ENCODE data around the gene TIGAR.

Gene TIGAR

DNA sequence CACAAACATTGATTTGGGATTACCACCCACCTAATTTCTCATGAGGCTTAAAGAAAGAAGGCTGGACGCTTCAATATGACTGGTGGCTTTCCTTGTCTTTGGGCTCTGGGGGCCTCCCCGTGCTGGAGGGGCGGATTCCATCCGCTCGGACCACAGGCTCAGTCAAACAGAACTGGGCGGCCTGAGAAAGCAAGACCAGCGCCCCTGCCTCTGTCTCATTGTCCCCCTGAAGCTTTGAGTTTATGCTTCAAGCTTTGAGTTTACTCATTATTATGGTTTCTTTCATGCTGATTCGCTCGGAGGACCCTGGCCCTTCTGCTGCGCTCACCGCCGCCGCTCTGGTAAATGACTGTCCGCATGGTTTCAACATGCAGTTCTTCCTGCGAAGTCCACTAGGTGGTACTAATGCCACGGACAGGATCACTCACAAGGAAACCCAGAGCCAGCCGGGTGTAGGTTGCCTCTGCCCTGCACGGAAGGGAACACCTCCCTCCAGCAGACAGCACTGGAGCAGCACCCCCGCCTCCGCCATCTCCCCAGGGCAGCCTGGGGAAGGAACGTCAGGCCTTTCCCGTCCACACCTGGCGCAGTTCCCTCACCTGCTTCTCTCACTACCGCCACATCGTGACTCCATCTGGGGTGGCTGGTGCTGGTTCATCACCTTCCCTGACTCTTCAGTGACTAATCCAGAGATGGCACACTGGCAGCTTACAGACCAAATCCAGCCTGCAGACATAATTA is 13.2 kb upstream of the TIGAR start:
- no peak for DNase-seq (ENCODE audit: low spot score)

DNA sequence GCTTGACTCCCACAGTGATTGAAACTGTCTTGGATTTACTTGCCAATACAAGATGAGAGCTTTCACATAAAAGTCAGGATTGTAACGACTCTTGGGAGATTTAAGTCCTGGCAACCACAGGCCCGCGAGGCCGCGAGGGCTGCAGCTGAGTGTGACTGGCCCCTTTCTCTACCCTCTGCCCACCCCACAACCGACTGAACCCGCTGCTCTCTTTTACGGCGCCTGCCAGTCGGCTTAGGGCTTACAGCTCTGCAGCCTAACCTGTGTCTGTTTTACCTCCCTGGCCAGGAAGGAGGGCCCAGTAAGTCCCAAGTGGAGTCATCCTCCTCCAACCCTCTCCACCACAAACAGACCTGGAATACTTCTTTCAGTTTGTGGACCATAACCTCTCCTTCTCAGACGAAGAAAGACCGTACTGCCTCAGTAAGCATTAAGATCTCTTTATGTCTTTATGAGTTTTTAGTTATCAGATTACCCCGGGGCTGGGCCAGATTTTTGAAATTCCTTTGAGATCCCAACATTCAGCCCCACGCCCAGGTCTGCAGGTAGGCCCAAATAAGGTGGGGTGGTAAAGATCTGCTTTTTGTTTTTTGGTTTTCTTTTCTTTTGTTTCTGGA is 12.6 kb upstream of the TIGAR start:
- no peak for DNase-seq (ENCODE audit: low spot score)

DNA sequence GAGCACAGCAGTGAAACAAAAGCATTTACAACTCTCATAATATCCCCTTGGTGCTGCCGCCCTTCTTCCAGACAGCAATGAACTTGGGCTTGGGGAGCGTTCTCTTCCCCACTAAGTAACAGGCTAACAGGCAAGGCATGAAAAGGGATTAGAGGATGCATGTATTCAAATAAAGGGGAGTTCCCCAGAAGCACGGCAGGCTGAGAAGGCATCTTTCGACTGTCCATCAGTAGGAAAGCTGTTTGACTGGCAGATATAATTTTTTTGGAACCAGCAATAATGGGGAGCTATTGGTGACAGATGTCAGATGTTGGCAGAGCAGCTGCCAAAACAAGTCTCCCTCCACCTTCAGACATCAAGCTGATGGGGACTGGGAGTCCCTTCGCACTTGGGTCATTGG is 9.2 kb upstream of the TIGAR start:
- no peak for DNase-seq (ENCODE audit: low spot score)

DNA sequence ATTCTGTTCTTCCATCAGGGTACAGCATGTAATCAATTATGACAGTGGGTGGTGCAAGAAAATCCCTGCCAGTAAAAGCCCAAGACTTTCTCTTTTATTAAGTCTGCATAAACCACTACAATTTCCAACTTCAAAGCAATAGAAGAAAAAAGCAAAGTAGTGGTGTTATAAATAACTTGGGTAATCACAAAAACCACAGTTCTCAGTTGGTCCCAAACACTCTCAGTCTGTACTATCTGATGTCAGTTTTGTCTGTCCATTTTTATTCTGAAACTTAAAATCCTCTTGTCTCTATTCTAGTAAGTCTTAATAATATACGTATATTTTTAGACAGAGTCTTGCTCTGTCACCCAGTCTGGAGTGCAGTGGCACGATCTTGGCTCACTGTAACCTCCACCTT is 8.8 kb upstream of the TIGAR start:
- DNase-seq (ENCODE audit: low spot score) = no peak

DNA sequence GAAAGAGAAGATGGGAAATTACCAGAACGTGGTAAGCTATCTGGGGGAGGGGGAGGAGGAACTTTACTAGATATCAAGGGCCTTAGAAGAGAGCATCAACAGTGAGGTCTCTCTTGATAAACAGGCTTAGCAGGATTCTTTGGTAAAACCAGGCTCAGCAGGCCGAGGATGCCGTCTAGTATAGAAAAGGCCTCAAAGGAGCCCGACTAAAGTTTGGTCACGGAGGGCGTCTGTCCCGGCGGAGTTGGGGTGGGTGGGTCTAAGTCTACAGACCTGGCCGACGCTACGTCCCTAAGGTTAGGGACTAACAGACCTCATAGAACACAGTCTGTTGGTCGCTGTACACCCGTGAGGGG is 538 bp upstream of the TIGAR start:
- no peak for DNase-seq (ENCODE audit: low spot score)

DNA sequence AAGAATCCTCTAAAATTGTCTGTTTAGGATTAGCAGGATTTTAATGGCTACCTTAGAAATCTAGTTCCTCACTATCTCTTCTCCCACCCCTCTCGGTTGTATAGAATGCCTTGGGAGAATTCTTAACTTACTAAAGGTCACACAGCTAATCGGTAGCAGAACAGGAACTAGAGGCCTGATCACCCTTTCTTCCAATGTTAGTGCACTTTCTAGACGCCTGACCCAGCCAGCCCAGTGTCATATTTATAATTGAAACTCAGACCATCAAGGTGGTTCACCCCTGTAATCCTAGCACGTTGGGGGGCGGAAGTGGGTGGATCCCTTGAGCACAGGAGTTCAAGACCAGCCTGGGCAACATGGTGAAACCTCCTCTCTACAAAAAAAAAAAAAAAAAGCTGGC is 1.7 kb downstream of the TIGAR start:
- DNase-seq (ENCODE audit: low spot score) = no peak

DNA sequence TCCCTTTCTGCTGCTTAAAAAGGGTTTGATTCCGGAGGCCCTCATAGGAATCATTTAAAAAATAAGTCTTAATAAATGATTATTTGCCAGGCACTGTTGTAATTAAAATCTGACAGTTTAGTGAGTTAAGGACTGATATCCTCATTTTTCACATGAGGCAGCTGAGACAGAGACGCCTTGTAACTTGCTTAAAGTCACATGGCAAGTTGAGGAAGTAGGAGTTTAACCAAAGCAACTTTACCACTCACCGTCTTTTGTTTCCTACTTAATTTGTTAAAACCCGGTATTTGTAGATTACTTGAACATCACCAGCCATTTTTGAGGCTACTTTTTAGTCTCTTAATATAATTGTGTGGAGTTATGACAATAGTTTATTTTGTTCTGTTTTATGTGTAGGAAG is 2.4 kb downstream of the TIGAR start:
- no peak for DNase-seq (ENCODE audit: low spot score)

DNA sequence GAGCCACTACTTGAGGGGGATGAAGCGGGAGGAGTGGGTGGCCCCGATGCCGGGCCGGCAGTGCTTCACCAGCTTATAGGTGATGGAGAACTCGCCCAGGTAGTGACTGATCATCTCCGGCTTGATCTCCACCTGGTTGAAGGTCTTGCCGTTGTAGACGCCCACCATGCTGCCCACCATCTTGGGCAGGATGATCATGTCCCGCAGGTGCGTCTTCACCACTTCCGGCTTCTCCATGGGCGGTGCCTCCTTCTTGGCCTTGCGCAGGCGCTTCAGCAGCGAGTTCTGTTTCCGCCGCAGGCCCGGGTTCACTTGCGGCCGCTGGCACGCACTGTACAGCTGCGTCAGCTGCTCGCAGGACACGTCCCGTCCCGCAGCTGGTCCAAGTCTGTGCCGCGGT is 3.4 kb downstream of the TIGAR start:
- DNase-seq (ENCODE audit: low spot score) = no peak

DNA sequence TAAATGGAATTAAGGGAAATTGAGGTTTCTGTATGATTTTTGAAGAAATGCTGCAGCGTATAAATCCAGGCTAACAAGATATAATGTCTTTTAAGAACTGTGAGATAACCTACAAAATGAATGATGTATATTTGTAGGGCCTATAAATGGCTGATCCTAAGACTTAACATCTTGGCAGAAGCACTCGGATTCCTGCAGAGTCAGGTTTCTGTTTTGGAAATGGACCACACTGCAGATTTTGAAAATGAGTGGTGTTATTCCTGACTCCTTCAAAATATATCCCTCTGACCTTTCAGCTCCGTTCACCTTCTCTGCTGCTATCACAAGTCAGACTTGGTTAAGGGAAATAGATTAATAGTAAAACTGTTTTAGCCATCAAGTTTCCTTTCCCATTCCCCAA is 5.0 kb downstream of the TIGAR start:
- no peak for DNase-seq (ENCODE audit: low spot score)

DNA sequence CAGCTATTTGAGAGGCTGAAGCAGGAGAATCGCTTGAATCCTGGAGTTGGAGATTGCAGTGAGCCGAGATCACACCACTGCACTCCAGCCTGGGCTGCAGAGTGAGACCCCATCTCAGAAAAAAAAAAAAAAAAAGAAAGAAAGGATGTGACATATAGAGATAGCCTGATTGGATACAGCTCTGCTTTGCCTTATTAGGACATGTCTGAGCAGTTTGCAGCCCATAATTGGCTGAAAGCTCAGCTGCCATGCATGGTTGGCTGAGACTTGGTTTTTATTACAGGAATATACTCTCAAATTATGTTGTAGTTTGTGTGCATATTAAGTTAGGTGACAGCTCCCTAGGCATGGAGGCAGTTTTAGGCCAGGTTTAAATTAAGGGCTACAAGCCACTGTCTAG is 6.3 kb downstream of the TIGAR start:
- DNase-seq (ENCODE audit: low spot score) = no peak

DNA sequence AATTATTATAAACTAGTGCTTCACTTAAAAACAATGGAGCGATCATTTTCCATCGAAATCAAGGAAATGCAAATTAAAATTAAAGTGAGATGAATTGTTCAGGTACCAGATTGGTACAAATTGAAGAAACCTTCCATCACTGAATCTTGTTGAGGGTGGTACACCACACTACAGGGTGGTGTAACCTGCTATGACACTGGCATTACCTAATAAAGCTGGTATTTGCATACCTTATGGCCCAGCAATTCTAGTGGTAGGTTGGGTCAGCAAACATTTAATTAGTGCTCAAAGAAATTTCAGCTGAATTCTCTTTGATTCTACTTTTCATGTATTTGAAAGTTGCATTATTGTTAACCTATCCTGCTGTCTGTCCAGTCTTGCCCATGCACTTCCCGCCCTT is 9.2 kb downstream of the TIGAR start:
- DNase-seq (ENCODE audit: low spot score) = no peak

DNA sequence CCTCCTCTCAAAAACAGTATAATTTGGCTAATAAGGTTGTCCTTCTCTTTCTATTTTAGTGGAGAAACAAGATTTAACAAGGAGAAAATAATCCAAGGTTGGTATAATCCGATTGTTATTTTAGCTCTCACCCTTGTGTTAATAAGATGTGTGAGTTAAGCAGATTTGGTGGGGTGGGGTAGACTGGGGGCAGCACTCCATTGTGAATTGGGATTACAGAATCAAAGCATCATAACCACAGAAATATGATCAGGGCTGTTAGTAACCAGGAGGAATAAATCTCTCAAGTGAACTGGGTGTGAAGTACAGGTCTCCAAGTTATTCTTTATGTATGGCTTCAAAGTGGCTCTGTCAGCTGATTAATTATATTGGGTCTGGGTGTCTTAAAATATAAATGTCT is 10.2 kb downstream of the TIGAR start:
- DNase-seq (ENCODE audit: low spot score) = no peak

DNA sequence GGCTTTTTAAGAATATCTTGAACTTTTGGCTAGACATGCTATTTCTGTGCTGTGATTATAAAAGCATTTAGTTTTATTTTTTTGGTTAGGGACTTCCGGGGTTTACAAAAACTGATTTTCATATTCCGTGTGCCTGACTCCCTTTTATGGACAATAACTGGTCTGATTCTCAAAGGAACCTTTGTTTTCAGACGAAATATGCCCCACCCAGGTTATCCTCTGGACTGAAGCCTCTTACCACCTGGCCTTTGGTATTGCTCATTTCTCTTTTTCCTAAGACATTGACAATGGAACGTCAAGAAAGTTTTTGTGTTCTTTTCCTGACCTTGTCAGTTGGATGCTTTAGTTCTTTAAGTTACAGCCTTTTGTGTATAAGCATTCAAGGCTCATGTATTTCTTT is 10.8 kb downstream of the TIGAR start:
- no peak for DNase-seq (ENCODE audit: low spot score)

DNA sequence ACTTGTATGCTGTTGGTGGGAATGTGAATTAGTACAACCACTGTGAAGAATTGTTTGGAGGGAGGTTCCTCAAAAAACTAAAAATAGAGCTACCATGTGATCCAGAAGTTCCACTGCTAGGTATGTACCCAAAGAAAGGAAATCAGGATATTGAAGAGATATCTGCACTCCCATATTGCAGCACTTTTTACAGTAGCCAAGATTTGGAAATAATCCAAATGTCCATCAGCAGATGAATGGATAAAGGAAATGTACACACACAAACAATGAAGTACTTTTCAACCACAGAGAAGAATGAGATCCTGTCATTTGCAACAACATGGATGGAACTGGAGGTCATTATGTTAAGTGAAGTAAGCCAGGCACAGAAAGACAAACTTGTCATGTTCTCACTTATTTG is 25.9 kb downstream of the TIGAR start:
- no peak for DNase-seq (ENCODE audit: low spot score)

DNA sequence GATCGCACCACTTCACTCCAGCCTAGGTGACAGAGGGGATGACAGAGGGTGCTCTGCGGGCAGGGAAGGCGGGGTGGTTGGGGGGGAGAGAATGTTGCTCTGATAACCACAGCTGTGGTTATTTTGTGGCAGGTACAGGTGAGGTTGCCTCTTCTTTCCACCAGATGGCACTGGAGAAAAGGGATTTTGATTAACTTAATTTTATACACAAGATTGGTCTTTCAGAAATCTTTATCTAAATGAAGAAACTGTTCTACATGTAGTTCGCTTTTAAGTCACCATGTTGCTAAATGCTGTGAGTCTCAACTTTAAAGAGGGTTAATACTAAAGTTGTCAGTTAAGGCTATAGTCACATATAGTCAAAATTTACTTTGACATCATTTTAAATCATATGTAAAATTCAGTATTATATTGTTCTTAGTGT is 32.8 kb downstream of the TIGAR start:
- peak; percentile 36 for DNase-seq (ENCODE audit: low spot score)

DNA sequence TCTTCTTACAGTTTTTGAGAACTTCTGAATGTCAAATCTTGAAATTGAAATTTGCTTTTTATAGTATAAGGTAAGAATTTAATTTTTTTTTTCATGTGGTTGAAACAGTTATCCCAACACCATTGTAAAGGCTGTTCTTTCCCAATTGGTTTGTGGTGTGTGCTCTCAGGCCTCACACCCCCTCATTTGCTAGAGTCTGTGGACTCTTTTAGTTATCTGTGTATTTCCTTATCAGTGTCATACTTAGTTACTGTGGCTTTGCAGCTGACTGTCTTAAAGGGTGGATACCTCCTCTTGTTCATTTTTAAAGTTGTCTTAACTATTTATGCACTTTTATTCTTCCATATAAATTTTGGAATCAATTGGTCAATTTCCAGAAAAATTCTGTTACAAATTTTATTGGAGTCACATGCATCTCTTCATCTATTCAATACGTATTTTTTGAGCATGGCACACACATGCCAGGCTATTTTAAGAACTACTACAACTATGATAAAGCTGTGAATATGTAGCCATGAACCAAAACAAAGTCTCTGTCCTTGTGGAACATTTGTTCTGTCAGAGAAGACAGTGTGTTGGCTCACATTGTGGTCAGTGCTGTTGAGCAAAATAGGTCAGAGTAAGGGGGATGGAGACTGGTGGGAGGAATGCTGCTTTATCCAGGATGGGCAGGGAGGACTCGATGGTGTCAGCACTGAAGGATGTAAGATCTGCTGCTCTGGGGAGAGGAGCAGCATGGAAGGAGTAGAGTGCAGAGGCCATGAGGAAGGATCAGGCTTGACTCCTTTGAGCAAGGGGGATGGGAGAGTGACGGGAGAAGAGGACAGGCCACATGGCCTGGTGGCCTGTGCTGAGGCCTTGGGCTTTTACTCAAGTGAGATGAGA is 34.4 kb downstream of the TIGAR start:
- no peak for DNase-seq (ENCODE audit: low spot score)

DNA sequence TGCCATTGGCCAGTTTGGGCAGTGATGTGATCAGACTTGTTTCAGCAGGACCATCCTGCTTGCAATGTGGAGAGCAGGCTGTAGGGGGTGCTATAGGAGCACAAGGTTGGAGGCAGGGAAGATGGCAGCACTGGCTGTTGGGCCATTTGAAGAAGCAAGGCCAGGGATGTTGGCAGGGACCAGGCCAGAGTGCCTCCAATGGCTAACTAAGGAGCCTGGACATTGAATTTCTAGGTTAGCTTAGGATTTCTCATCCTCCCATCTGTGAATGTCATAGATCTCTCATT is 35.0 kb downstream of the TIGAR start:
- DNase-seq (ENCODE audit: low spot score) = peak; percentile 64

DNA sequence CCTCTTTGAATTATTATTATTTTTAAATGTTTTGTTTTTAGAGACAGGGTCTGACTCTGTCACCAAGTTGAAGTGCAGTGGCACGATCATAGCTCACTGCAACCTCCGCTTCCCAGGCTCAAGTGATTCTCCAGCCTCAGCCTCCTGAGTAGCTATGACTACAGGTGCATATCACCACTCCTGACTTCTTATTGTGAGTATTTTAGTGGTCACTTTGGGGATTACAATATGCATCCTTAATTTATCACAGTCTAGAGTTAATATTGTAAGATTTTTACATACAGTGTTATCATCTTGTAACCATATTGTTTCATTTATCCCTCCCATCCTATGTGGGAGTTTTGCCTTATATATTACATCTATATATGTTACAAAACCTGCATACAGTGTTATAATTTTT is 45.1 kb downstream of the TIGAR start:
- DNase-seq (ENCODE audit: low spot score) = no peak

DNA sequence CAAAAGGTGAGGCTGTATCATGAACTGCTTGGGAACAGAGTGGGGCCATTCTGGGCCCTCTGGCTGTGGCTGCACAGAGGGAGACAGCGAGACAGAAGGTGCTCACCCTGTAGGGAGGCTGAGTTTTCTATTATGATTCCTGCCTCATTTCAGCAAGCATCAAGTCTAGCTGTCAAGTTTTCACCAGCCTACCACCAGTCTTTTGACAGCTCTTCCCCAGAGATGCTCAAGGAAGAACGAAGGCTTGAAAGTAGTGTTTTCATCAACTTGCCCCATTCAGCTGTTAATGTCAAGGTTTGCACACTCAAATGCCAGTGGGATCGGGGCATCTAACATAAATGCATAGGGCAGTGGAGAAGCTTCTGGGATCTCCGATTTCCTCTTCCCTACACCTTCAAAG is 48.5 kb downstream of the TIGAR start:
- DNase-seq (ENCODE audit: low spot score) = no peak

DNA sequence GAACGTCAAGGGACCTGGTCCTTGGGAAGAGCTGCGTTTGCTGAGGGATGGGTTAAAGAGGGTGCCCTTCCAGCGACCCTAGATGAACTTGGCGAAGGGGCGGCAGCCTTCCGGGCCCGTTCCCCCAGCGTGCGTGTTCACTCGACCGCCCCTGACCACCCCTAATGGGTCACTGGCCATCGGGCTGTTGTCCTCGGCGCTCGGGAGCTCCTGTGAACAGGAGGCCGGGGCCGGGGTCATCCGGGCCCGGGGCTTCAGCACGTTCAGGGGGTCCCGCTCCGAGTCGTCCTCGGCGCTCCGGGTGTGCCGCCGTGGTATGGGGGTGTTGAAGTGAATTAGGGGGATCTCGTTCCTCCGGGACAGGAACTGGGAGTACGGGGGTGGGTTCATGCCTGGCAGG is 49.3 kb downstream of the TIGAR start:
- no peak for DNase-seq (ENCODE audit: low spot score)

DNA sequence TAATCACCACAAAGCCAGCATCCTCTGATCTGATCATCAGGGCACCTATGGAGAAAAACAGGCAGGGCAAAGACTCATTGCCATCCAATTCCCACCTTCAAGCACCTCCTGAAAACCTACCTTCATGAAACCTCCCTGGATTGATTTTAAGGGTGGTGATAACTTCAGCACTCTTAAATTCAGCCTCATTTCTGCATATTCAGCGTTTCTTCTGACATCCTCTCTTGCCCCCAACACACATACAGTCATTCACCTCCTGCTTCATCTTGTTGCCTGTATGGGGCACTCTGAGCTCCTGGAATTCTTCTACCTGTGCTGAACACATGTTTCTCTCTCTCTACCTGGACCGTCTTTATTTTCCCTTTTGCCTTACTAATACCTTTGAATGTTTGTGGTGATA is 51.6 kb downstream of the TIGAR start:
- DNase-seq (ENCODE audit: low spot score) = no peak

DNA sequence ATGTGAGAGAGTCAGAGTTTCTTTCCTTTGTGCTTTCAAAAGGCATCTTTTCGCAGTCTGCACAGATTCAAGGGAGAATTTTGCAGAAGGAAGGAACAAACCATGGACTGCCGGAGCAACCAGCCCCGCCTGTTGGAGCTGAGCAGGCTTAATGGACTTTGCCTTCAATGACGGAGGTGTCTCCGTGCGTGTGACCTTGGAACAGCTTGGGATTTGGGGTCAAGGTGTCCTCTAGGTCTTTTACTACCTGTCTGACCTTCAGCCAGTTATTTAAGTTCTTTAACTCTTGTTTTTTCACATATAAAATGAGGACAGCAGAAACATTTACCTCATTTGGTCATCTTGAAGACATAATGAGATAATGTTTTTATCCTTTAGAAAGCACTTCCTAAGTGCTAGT is 54.4 kb downstream of the TIGAR start:
- DNase-seq (ENCODE audit: low spot score) = no peak

DNA sequence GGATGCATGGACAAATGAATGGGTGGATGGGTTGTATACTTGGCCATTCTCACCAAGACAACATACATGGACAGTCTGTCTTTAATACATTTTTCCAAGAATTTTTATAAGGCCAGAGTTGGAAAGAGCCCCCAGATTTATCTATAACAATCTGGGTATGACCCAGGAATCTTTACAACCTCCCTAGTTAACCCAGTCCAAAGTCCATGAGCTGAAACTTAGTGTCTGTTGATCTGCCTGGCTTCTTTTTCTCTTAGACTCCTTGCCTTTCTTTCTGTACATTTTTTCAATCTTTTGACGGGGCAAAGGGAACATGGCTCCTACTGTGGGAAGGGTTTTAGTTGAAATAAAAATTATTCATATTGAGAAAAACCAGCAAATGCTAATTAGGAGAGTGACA is 57.8 kb downstream of the TIGAR start:
- DNase-seq (ENCODE audit: low spot score) = no peak

DNA sequence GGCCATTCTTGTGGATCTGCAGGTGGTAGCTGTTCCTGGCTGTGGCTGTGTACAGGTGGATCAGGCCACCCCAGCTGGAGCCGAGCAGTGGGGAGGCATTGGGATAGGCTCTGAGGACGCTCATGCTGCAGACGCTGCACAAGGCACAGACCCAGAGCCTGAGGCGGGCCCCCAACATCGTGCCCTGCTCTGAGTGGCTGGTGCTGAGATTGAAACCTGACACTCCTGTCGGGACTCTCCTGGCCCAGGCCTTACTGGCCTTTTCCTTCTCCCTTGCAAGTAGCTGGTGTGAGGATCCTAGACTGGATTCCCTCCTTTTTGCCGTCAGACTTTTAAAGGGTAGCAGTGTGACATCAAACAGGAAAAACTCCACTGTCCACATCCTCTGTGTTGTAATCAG is 58.4 kb downstream of the TIGAR start, which contains the start of gene FGF23:
TSS of gene FGF23 (minus strand) at position 308 of the 400 bp plus-strand sequence. CDS start at position 178, 130 bp downstream.
- no peak for DNase-seq (ENCODE audit: low spot score)
